ENCODE data around the gene PRSS22.

DNA sequence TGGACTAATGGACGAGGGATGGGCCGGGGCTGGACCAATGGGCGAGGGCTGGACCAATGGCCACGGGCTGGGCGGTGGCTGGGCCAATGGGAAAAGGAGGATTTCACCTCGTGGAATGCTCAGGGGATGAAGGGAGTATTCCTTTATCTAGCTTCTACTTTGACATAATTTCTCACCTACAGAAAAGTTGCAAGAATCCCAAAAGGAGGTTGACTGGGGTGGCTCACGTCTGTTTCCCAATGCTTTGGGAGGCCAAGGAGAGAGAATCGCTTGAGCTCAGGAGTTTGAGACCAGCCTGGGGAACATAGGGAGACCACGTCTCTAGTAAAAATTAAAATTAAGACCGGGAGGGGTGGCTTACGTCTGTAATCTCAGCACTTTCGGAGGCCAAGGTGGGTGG lies 48.0 kb upstream of the PRSS22 start:
- TF ChIP-seq SIN3A (IDR thresholded peaks at IDR 0.05; ENCODE audit: borderline replicate concordance, insufficient read depth, low read length), result no peak
- TF ChIP-seq TAF1 (IDR thresholded peaks at IDR 0.05; ENCODE audit: borderline replicate concordance, insufficient read depth, low read length), result no peak
- TF ChIP-seq POLR2AphosphoS5 (IDR thresholded peaks at IDR 0.05; ENCODE audit: low read depth, low read length), result no peak
